Measurements from ENCODE around the gene FNDC10.

DNA sequence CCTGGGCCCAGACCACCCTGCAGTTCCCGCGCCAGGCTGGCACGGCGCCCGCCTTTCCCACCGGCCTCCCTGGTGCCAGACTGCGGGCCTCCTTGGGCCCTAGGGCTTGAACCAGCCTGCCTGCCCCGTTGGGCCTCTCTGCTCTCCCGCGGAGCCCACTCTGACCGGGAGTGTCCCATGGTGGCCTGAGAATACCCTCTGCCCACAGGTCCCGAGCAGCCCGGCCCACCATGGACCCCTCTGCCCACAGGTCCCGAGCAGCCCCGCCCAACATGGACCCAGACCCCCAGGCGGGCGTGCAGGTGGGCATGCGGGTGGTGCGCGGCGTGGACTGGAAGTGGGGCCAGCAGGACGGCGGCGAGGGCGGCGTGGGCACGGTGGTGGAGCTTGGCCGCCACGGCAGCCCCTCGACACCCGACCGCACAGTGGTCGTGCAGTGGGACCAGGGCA, 23.3 kb upstream of the FNDC10 start:
- TF ChIP-seq EZH2phosphoT487 (IDR thresholded peaks at IDR 0.05; ENCODE audit: low read depth, severe bottlenecking, unreplicated experiment), result no peak
- TF ChIP-seq EZH2 (IDR thresholded peaks at IDR 0.05; ENCODE audit: borderline replicate concordance), result no peak

Data from hepatocyte (in vitro differentiated cells).